DND-41 (cell line): Measurements from ENCODE around the gene CHD1.

Experiments
- ATAC-seq: fragments of 200-7000 bp; cut with Tn5 transposase; 3 replicates; pipeline ENCODE4 v1.9.1; 2021; ENCODE audit warnings: low read depth; ENCODE audit not compliant: insufficient read depth
- DNase-seq: peaks from one replicate; pipeline ENCODE4 v3.0.0-alpha.2; 2020
- H2AFZ ChIP-seq: 2 replicates; pipeline ENCODE4 v1.6.0; 2012; ENCODE audit warnings: low read depth, low read length
- H3K27ac ChIP-seq: 2 replicates; pipeline ENCODE4 v1.5.1; 2012; ENCODE audit warnings: low read length, inconsistent platforms
- H3K27me3 ChIP-seq: fragments of 200-600 bp; sonication (generic); 2 replicates; pipeline ENCODE4 v1.6.0; 2012; ENCODE audit warnings: low read length, mild to moderate bottlenecking, inconsistent platforms; ENCODE audit not compliant: insufficient read depth, poor library complexity
- H3K36me3 ChIP-seq: 2 replicates; pipeline ENCODE4 v1.5.1; 2012; ENCODE audit warnings: low read length, inconsistent platforms; ENCODE audit not compliant: insufficient read depth
- H3K4me1 ChIP-seq: 2 replicates; pipeline ENCODE4 v1.5.1; 2012; ENCODE audit warnings: mild to moderate bottlenecking, low read length; ENCODE audit not compliant: insufficient read depth
- H3K4me2 ChIP-seq: 2 replicates; pipeline ENCODE4 v1.6.0; 2012; ENCODE audit warnings: mild to moderate bottlenecking, moderate library complexity, low read length, inconsistent platforms; ENCODE audit not compliant: insufficient read depth
- H3K4me3 ChIP-seq, 2 experiments: fragments of 200-600 bp in 1 of 2; shearing (Covaris generic) in 1 of 2; 2 replicates each; pipeline ENCODE4 v1.5.1; 2012 to 2016; ENCODE audit warnings: inconsistent platforms in 2 of 2, low read length in 2 of 2, mild to moderate bottlenecking in 2 of 2, low read depth in 1 of 2, moderate library complexity in 1 of 2
- H3K79me2 ChIP-seq: 2 replicates; pipeline ENCODE4 v1.6.0; 2012; ENCODE audit warnings: low read length, inconsistent platforms; ENCODE audit not compliant: insufficient read depth
- H3K9ac ChIP-seq: 2 replicates; pipeline ENCODE4 v1.6.0; 2012; ENCODE audit warnings: low read depth, mild to moderate bottlenecking, inconsistent platforms, low read length, moderate library complexity
- H3K9me3 ChIP-seq: 2 replicates; pipeline ENCODE4 v1.5.1; 2012; ENCODE audit warnings: low read length, moderate library complexity, mild to moderate bottlenecking, inconsistent platforms; ENCODE audit not compliant: insufficient read depth, severe bottlenecking
- H4K20me1 ChIP-seq: 2 replicates; pipeline ENCODE4 v1.6.0; 2012; ENCODE audit warnings: low read length; ENCODE audit not compliant: insufficient read depth
- EZH2 ChIP-seq: IDR thresholded peaks from 3 replicates; pipeline ENCODE4 v1.6.1; 2012; ENCODE audit warnings: borderline replicate concordance, low read depth, mild to moderate bottlenecking, moderate library complexity, low read length, inconsistent platforms; ENCODE audit not compliant: severe bottlenecking
- TF ChIP-seq, protein P1 (sequence below): IDR thresholded peaks from 2 replicates; pipeline ENCODE4 v1.5.1; 2012; ENCODE audit warnings: borderline replicate concordance, low read length, moderate library complexity, mild to moderate bottlenecking; ENCODE audit not compliant: poor library complexity, severe bottlenecking; ENCODE audit errors: extremely low read depth

CHD1 gene

DNA sequence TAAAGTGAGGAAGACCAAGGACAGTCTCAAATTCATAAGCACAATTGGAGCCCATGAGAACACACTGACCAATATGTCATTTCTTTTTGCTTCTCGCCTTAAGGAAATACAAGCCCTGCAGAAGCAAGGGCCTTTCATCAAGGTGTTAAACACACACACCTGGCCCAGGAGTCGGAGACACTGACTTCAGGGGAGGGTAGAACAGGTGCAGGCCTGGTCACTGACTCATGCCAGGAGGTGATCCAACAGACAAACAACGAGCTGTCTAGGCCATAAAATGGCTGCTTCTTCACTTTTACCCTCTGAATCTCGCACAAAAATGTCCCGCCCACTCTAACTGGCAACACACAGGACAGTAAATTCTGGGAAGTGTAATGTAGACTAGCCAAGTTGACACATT lies 92.6 kb downstream of the CHD1 start:
- Histone ChIP-seq H3K27ac (no peak overlapping the region), H3K4me3 (no peak overlapping the region), H4K20me1 (no peaks in the 10 kb centered on the region), H2AFZ (no peak overlapping the region; the same call in 1 of the 2 replicates), H3K27me3 (no peaks in the 10 kb centered on the region), H3K9ac (no peak overlapping the region), H3K4me1 (no peaks in the 10 kb centered on the region), H3K4me2 (no peak overlapping the region), H3K9me3 (no peaks in the 10 kb centered on the region), H3K36me3 (no peaks in the 10 kb centered on the region), H3K79me2 (no peaks in the 10 kb centered on the region)
- TF ChIP-seq EZH2 = no peak
- TF ChIP-seq, protein P1, sequence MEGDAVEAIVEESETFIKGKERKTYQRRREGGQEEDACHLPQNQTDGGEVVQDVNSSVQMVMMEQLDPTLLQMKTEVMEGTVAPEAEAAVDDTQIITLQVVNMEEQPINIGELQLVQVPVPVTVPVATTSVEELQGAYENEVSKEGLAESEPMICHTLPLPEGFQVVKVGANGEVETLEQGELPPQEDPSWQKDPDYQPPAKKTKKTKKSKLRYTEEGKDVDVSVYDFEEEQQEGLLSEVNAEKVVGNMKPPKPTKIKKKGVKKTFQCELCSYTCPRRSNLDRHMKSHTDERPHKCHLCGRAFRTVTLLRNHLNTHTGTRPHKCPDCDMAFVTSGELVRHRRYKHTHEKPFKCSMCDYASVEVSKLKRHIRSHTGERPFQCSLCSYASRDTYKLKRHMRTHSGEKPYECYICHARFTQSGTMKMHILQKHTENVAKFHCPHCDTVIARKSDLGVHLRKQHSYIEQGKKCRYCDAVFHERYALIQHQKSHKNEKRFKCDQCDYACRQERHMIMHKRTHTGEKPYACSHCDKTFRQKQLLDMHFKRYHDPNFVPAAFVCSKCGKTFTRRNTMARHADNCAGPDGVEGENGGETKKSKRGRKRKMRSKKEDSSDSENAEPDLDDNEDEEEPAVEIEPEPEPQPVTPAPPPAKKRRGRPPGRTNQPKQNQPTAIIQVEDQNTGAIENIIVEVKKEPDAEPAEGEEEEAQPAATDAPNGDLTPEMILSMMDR = no peak
- no peak for ATAC-seq
- no peak for DNase-seq

DNA sequence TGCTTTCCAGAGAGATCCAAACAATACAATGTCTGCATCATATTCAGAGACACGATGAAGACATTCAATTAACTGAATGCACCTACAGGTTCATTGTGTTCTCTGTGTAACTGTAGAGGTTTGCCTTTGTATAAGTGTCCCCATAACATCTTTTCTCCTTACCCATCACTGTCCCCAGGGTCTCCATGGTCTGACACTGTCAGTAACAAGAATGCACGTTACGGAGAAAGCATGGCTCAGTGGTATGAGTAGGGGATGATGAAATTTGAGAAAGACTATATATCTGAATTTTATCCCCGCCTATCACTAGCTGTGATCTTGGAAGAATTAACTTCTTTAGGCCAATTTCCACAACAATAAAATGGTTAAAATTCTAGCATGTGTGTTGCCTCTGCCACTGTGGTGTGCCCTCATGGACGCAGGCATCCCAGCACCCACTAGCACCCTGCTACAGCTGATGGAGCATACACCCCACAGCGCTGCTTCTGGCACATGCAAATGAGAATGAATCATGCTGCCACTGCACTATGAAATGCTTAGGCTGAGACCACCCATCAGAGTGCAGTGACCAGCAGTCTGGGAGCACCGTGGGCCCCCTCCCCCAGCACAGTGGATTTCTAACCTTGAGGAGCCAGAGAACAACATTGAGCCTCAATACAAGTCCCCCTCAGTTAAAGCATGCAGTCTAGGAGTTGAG lies 101.1 kb downstream of the CHD1 start:
- Histone ChIP-seq H3K4me2 (no peak overlapping the region), H3K4me1 (no peaks in the 10 kb centered on the region), H3K27me3 (no peaks in the 10 kb centered on the region), H3K27ac (no peak overlapping the region), H2AFZ (no peak overlapping the region), H3K79me2 (no peaks in the 10 kb centered on the region), H3K4me3 (no peak overlapping the region), H3K9ac (no peak overlapping the region), H4K20me1 (no peaks in the 10 kb centered on the region), H3K9me3 (no peaks in the 10 kb centered on the region), H3K36me3 (no peaks in the 10 kb centered on the region)
- TF ChIP-seq, protein P1 = no peak
- TF ChIP-seq EZH2 = no peak
- DNase-seq (no peak), ATAC-seq (no peak)

DNA sequence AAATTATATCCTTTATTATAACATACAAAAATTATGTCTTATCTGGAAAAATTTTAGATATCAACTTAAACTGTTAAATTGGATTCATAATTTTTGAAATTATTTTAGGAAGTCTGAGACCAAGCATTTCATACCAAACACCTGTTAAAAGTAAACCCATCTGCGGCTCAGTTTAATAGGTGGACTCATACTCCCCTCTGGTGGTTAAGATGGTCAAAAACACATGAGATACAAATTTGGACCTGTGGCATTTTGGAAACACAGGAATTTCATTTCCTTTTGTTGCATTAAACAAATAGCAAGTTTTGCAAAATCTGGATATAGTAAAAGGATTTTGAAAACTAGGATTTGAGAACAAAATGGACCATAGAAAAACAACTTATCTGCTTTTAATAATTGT lies 101.6 kb downstream of the CHD1 start:
- Histone ChIP-seq H3K79me2 (no peaks in the 10 kb centered on the region), H3K9ac (no peak overlapping the region), H3K27me3 (no peaks in the 10 kb centered on the region), H3K4me1 (no peaks in the 10 kb centered on the region), H2AFZ (no peak overlapping the region), H3K36me3 (no peaks in the 10 kb centered on the region), H3K4me2 (no peak overlapping the region), H4K20me1 (no peaks in the 10 kb centered on the region), H3K9me3 (no peaks in the 10 kb centered on the region), H3K27ac (no peak overlapping the region), H3K4me3 (no peak overlapping the region)
- no peak for DNase-seq
- TF ChIP-seq, protein P1 = peak; percentile 49
- TF ChIP-seq EZH2 = no peak
- ATAC-seq = no peak
